OCI-LY7 (cell line): ENCODE results near the gene INPP4A. TPM values are rescaled to one million over a fixed set of nuclear protein-coding genes. Genes with fewer than 3 reads are reported as not detected.
"Not testable (repeated sequence)": the region's sequence is repeated elsewhere in the genome, so short reads cannot be mapped to it uniquely, and the experiment has no call there.

Experiments
- BruUV-seq: library from RNA; stranded (reverse); fragments of 400-500 nt; replicated peaks from 2 replicates; lab custom pipeline; 2021; lab: Mats Ljungman, UMichigan
- CTCF ChIA-PET: fragments of 300-600 bp; sonication (Branson Sonifier 250); formaldehyde crosslinking; loops from one replicate; lab custom pipeline; 2022; ENCODE audit warnings: antibody characterized with exemption; ENCODE audit not compliant: unreplicated experiment; lab: Charles Lee
- POLR2A ChIA-PET: fragments of 300-600 bp; sonication (Branson Sonifier 250); formaldehyde crosslinking; loops from one replicate; lab custom pipeline; 2022; ENCODE audit warnings: antibody characterized with exemption; lab: Charles Lee
- DNase-seq: peaks from one replicate; pipeline ENCODE4 v3.0.0-alpha.2; 2015; ENCODE audit warnings: low spot score
- H2AFZ ChIP-seq: fragments of 200-600 bp; sonication (generic), shearing (Covaris generic); 2 replicates; pipeline ENCODE4 v1.6.1; 2014; ENCODE audit warnings: mild to moderate bottlenecking, antibody characterized with exemption, low read length, moderate library complexity
- H3K27ac ChIP-seq: fragments of 200-600 bp; sonication (generic); 2 replicates; pipeline ENCODE4 v1.5.1; 2014; ENCODE audit warnings: mixed run types, low read depth, mild to moderate bottlenecking, moderate library complexity, low read length, inconsistent platforms; ENCODE audit not compliant: poor library complexity, severe bottlenecking
- H3K36me3 ChIP-seq: fragments of 200-600 bp; sonication (generic); 2 replicates; pipeline ENCODE4 v1.6.1; 2014; ENCODE audit warnings: mild to moderate bottlenecking, antibody characterized with exemption, low read length, moderate library complexity, mixed read lengths; ENCODE audit not compliant: insufficient read depth
- H3K4me1 ChIP-seq: fragments of 200-600 bp; sonication (generic); 2 replicates; pipeline ENCODE4 v1.5.1; 2014; ENCODE audit warnings: mild to moderate bottlenecking, low read length; ENCODE audit not compliant: insufficient read depth, poor library complexity, severe bottlenecking
- H3K4me2 ChIP-seq: fragments of 200-600 bp; sonication (generic); 2 replicates; pipeline ENCODE4 v1.6.1; 2014; ENCODE audit warnings: mild to moderate bottlenecking, low read length
- H3K4me3 ChIP-seq: fragments of 200-600 bp; sonication (generic); 2 replicates; pipeline ENCODE4 v1.5.1; 2014; ENCODE audit warnings: mild to moderate bottlenecking, low read depth, low read length; ENCODE audit not compliant: poor library complexity, severe bottlenecking
- H3K79me2 ChIP-seq: fragments of 200-600 bp; sonication (generic); 2 replicates; pipeline ENCODE4 v1.6.1; 2016; ENCODE audit warnings: low read depth, mild to moderate bottlenecking, low read length, moderate library complexity, mixed read lengths; ENCODE audit not compliant: insufficient read depth
- H3K9me2 ChIP-seq: fragments of 200-600 bp; sonication (generic); 2 replicates; pipeline ENCODE4 v1.6.1; 2016; ENCODE audit warnings: mild to moderate bottlenecking, low read length, mixed read lengths; ENCODE audit not compliant: insufficient read depth
- H3K9me3 ChIP-seq: fragments of 200-600 bp; sonication (generic); 2 replicates; pipeline ENCODE4 v1.6.1; 2014; ENCODE audit warnings: mild to moderate bottlenecking, mixed run types, low read length, mixed read lengths
- H4K20me1 ChIP-seq: fragments of 200-600 bp; sonication (generic); 2 replicates; pipeline ENCODE4 v1.6.1; 2014; ENCODE audit warnings: mild to moderate bottlenecking, antibody characterized with exemption, low read length, moderate library complexity, mixed read lengths; ENCODE audit not compliant: insufficient read depth
- EZH2phosphoT487 ChIP-seq: fragments of 200-600 bp; sonication (generic); IDR thresholded peaks from 2 replicates; pipeline ENCODE4 v1.6.1; 2018; ENCODE audit warnings: low read depth, borderline replicate concordance, mild to moderate bottlenecking, mixed run types, antibody characterized with exemption, low read length, moderate library complexity, mixed read lengths
- intact Hi-C: fragments of 100-400 bp; cut with micrococcal nuclease; formaldehyde crosslinking; loops from one replicate; pipeline ENCODE4 v1.10.0; 2022; ENCODE audit not compliant: unreplicated experiment
- total RNA-seq, 2 experiments: library from RNA; depleted of rRNA in 1 of 2; stranded (reverse); fragments of >200 nt in 1 of 2; shearing (Covaris generic) in 1 of 2; gene quantifications; 2 replicates each; pipeline ENCODE4 v1.2.3, GENCODE V29; 2014 to 2022
- TF ChIP-seq, protein P1 (sequence below): fragments of 200-600 bp; sonication (generic); conservative IDR thresholded peaks from 2 replicates; pipeline ENCODE4 v1.5.1; 2014; ENCODE audit warnings: mild to moderate bottlenecking, antibody characterized with exemption, low read length, moderate library complexity, mixed read lengths

Gene INPP4A
- total RNA-seq, 2 experiments from 2014 or later: 28.5 to 28.6 TPM

DNA sequence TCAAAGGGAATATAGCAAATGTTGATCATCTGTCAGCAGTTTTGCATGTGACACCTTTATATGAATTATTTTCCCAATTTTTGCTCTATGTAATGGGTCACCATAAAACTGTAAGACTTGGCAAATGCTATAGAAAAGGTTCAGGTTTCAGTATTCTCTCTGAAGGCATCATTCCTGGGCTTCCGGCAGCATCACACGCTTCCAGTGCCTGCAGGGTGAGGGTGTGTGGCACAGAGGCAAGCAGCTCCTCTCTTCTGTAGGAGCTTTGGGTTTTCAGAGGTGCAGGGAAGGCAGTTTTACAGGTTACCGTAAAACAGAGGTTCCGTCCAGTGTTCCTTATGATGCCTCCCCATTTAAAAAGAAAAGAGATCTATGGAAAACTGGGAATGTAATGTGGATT lies 144.8 kb downstream of the INPP4A start:
- Histone ChIP-seq H3K27ac (no peak overlapping the region), H3K9me3 (no peaks in the 10 kb centered on the region), H2AFZ (no peak overlapping the region), H3K79me2 (no peaks in the 10 kb centered on the region), H3K36me3 (no peaks in the 10 kb centered on the region), H3K9me2 (no peaks in the 10 kb centered on the region), H4K20me1 (no peaks in the 10 kb centered on the region), H3K4me3 (no peak overlapping the region), H3K4me1 (no peaks in the 10 kb centered on the region), H3K4me2 (no peak overlapping the region)
- no peak for DNase-seq
- no TSS peak for BruUV-seq
- TF ChIP-seq EZH2phosphoT487: no peak
- TF ChIP-seq, protein P1, sequence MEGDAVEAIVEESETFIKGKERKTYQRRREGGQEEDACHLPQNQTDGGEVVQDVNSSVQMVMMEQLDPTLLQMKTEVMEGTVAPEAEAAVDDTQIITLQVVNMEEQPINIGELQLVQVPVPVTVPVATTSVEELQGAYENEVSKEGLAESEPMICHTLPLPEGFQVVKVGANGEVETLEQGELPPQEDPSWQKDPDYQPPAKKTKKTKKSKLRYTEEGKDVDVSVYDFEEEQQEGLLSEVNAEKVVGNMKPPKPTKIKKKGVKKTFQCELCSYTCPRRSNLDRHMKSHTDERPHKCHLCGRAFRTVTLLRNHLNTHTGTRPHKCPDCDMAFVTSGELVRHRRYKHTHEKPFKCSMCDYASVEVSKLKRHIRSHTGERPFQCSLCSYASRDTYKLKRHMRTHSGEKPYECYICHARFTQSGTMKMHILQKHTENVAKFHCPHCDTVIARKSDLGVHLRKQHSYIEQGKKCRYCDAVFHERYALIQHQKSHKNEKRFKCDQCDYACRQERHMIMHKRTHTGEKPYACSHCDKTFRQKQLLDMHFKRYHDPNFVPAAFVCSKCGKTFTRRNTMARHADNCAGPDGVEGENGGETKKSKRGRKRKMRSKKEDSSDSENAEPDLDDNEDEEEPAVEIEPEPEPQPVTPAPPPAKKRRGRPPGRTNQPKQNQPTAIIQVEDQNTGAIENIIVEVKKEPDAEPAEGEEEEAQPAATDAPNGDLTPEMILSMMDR: no peak
- CTCF ChIA-PET: no interaction called here
- POLR2A ChIA-PET: no interaction called here
- intact Hi-C loops: no loop called here

DNA sequence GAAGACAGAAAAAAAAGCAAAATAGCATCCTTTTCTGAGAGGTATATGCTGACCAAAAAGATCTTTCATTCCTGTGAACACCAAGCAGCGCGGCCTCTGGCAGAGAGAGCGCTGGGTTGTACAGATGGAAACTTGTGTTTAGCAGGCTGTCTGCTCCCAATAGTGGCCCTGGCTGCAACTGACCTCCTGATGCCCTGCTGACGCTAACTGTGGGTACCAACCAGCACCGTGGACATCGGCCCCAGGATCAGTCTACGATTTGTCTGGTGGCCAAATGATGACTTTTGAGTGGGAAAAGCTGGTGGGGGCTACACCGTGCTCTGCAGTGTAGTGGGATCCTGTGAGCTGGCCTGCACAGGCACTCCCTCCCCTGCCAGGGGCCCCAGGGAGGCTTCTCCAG lies 147.9 kb downstream of the INPP4A start:
- intact Hi-C loops: no loop called here
- no peak for TF ChIP-seq EZH2phosphoT487
- TF ChIP-seq, protein P1: no peak
- Histone ChIP-seq H3K4me3 (no peak overlapping the region), H3K27ac (no peak overlapping the region), H3K79me2 (no peaks in the 10 kb centered on the region), H3K36me3 (peaks cover 11% of the 10 kb centered on the region; the same call in 1 of the 2 replicates), H3K9me3 (no peaks in the 10 kb centered on the region), H3K9me2 (no peaks in the 10 kb centered on the region), H4K20me1 (no peaks in the 10 kb centered on the region), H3K4me1 (no peaks in the 10 kb centered on the region), H2AFZ (no peak overlapping the region), H3K4me2 (no peak overlapping the region)
- ChIA-PET POLR2A (interaction anchor here (1.0 kb wide), 1 partner anchor 33 kb away, joined by 3 read pairs; no protein-coding TSS in a partner anchor), CTCF (no interaction called here)
- BruUV-seq: no TSS peak
- no peak for DNase-seq

DNA sequence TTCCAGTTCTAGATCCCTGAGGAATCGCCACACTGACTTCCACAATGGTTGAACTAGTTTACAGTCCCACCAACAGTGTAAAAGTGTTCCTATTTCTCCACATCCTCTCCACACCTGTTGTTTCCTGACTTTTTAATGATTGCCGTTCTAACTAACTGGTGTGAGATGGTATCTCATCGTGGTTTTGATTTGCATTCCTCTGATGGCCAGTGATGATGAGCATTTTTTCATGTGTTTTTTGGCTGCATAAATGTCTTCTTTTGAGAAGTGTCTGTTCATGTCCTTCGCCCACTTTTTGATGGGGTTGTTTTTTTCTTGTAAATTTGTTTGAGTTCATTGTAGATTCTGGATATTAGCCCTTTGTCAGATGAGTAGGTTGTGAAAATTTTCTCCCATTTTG lies 150.0 kb downstream of the INPP4A start:
- H3K4me3 ChIP-seq, H3K4me2 ChIP-seq, CTCF ChIA-PET, BruUV-seq, POLR2A ChIA-PET, H3K79me2 ChIP-seq, H2AFZ ChIP-seq, H3K9me3 ChIP-seq, DNase-seq, H3K9me2 ChIP-seq, H3K4me1 ChIP-seq, H4K20me1 ChIP-seq, intact Hi-C loops, H3K27ac ChIP-seq: not testable (repeated sequence)
- H3K36me3 ChIP-seq: peaks cover 30% of the 10 kb centered on the region
